Endothelial cell of umbilical vein (primary cell): ENCODE data around the gene UQCRC1. TPM values are rescaled to one million over a fixed set of nuclear protein-coding genes. Genes with fewer than 3 reads are reported as not detected.

Experiments used
- BruUV-seq: library from RNA; stranded (reverse); fragments of 400-500 nt; replicated peaks from 2 replicates; lab custom pipeline; 2021; lab: Mats Ljungman, UMichigan
- CTCF ChIA-PET: fragments of 300-600, 350-600 bp; sonication (Branson Sonifier 250); formaldehyde crosslinking; loops from one replicate; lab custom pipeline; 2021; ENCODE audit warnings: antibody characterized with exemption, inconsistent platforms; lab: Charles Lee
- POLR2A ChIA-PET: fragments of 300-600, 350-600 bp; sonication (Branson Sonifier 250); formaldehyde crosslinking; loops from one replicate; lab custom pipeline; 2021; ENCODE audit warnings: antibody characterized with exemption, inconsistent platforms; lab: Charles Lee
- DNase-seq: peaks from one replicate; pipeline ENCODE4 v3.0.0-alpha.2; 2011; ENCODE audit warnings: low read depth, low spot score
- FAIRE-seq: peaks from 2 replicates; lab custom pipeline; 2011; peaks lifted over from hg19 to GRCh38; lab: Jason Lieb, UNC
- H2AFZ ChIP-seq: 2 replicates; pipeline ENCODE4 v1.6.0; 2012; ENCODE audit warnings: low read depth, low read length, control low read depth, inconsistent platforms
- H3K27ac ChIP-seq: 2 replicates; pipeline ENCODE4 v1.5.1; 2011; ENCODE audit warnings: low read depth, mild to moderate bottlenecking, control low read depth, low read length, moderate library complexity; ENCODE audit not compliant: insufficient read depth
- H3K27me3 ChIP-seq, 2 experiments: 2 replicates each; pipeline versions ENCODE4 v1.6.0 to v1.6.1; 2011; ENCODE audit warnings: low read length in 2 of 2, mixed read lengths in 1 of 2; ENCODE audit not compliant: control insufficient read depth in 2 of 2, insufficient read depth in 2 of 2
- H3K36me3 ChIP-seq, 2 experiments: 2 replicates in 1 of 2; 3 replicates in 1 of 2; pipeline ENCODE4 v1.5.1; 2011; ENCODE audit warnings: low read length in 2 of 2, mild to moderate bottlenecking in 1 of 2, moderate library complexity in 1 of 2; ENCODE audit not compliant: control insufficient read depth in 2 of 2, insufficient read depth in 2 of 2; ENCODE audit errors: extremely low read depth in 1 of 2
- H3K4me1 ChIP-seq: 3 replicates; pipeline ENCODE4 v1.5.1; 2011; ENCODE audit warnings: mild to moderate bottlenecking, low read length; ENCODE audit not compliant: control insufficient read depth, insufficient read depth; ENCODE audit errors: extremely low read depth
- H3K4me2 ChIP-seq: 2 replicates; pipeline ENCODE4 v1.6.1; 2011; ENCODE audit warnings: low read length, control low read depth, mixed read lengths; ENCODE audit not compliant: insufficient read depth
- H3K4me3 ChIP-seq, 3 experiments: fragments of 200-600 bp in 1 of 3; sonication (generic), shearing (Covaris generic) in 1 of 3; replicated peaks in 1 of 3; 2 replicates each; pipeline ENCODE4 v1.5.1; 2011 to 2016; ENCODE audit warnings: control low read depth in 3 of 3, low read length in 3 of 3, mild to moderate bottlenecking in 2 of 3, inconsistent platforms in 1 of 3, low read depth in 1 of 3, moderate library complexity in 1 of 3; ENCODE audit not compliant: insufficient read depth in 1 of 3
- H3K79me2 ChIP-seq: 2 replicates; pipeline ENCODE4 v1.6.0; 2012; ENCODE audit warnings: low read length, inconsistent platforms; ENCODE audit not compliant: control insufficient read depth, insufficient read depth
- H3K9ac ChIP-seq: replicated peaks from 2 replicates; pipeline ENCODE3; 2011; ENCODE audit warnings: low read length, control low read depth; ENCODE audit not compliant: insufficient read depth; ENCODE audit errors: extremely low read depth
- H3K9me1 ChIP-seq: replicated peaks from 3 replicates; pipeline ENCODE4 v1.6.0; 2011; ENCODE audit warnings: mild to moderate bottlenecking, low read length; ENCODE audit not compliant: control insufficient read depth, insufficient read depth; ENCODE audit errors: extremely low read depth
- H3K9me3 ChIP-seq: replicated peaks from 2 replicates; pipeline ENCODE4 v1.5.1; 2012; ENCODE audit warnings: low read length, inconsistent platforms; ENCODE audit not compliant: control insufficient read depth, insufficient read depth
- H4K20me1 ChIP-seq: replicated peaks from 2 replicates; pipeline ENCODE3; 2011; ENCODE audit warnings: mild to moderate bottlenecking, low read length; ENCODE audit not compliant: control insufficient read depth, insufficient read depth; ENCODE audit errors: extremely low read depth
- CTCF ChIP-seq, 2 donors: IDR thresholded peaks; 1 replicate in 1 of 2; 2 replicates in 1 of 2; pipeline ENCODE4 v1.5.1; 2011; ENCODE audit warnings: low read length in 2 of 2, mild to moderate bottlenecking in 2 of 2, moderate library complexity in 2 of 2, control low read depth in 1 of 2, inconsistent platforms in 1 of 2, low read depth in 1 of 2; ENCODE audit not compliant: insufficient read depth in 1 of 2; ENCODE audit errors: extremely low read depth in 1 of 2
- EZH2 ChIP-seq: IDR thresholded peaks from 2 replicates; pipeline ENCODE4 v1.6.1; 2012; ENCODE audit warnings: borderline replicate concordance, low read depth, mild to moderate bottlenecking, moderate library complexity, low read length, inconsistent platforms; ENCODE audit not compliant: severe bottlenecking
- FOS ChIP-seq: IDR thresholded peaks from 2 replicates; pipeline ENCODE4 v1.6.1; 2011; ENCODE audit warnings: mild to moderate bottlenecking, low read length, moderate library complexity, borderline replicate concordance; ENCODE audit not compliant: insufficient read depth
- GATA2 ChIP-seq: IDR thresholded peaks from 2 replicates; pipeline ENCODE4 v1.7.0; 2011; ENCODE audit warnings: low read depth, mild to moderate bottlenecking, moderate library complexity, mixed read lengths, low read length; ENCODE audit not compliant: insufficient read length, insufficient read depth
- JUN ChIP-seq: IDR thresholded peaks from 2 replicates; pipeline ENCODE4 v1.6.1; 2011; ENCODE audit warnings: borderline replicate concordance, low read depth; ENCODE audit not compliant: insufficient read length, insufficient read depth
- MAX ChIP-seq: IDR thresholded peaks from 2 replicates; pipeline ENCODE4 v1.6.1; 2011; ENCODE audit not compliant: insufficient read depth, insufficient read length
- MYC ChIP-seq: IDR thresholded peaks from one replicate; pipeline ENCODE4 v1.6.1; 2011; ENCODE audit warnings: mild to moderate bottlenecking, low read depth, low read length
- POLR2A ChIP-seq: IDR thresholded peaks from 2 replicates; pipeline ENCODE4 v1.6.1; 2012; ENCODE audit warnings: low read depth, mild to moderate bottlenecking, control low read depth, low read length
- POLR2AphosphoS5 ChIP-seq: IDR thresholded peaks from 2 replicates; pipeline ENCODE4 v1.6.1; 2012; ENCODE audit warnings: low read depth, mild to moderate bottlenecking, control low read depth, low read length, moderate library complexity; ENCODE audit not compliant: insufficient read depth
- dilution Hi-C: fragments of 300-500 bp; cut with MboI; formaldehyde crosslinking; loops from one replicate; pipeline ENCODE4 v1.15.0; 2019; ENCODE audit warnings: low sequenced_read_pairs; ENCODE audit not compliant: extremely low pct_ligation_motif_present
- intact Hi-C: fragments of 100-400 bp; cut with micrococcal nuclease; formaldehyde crosslinking; loops from one replicate; pipeline ENCODE4 v1.10.0; 2022
- polyA plus RNA-seq, 4 experiments: library from polyadenylated mRNA; depleted of rRNA in 3 of 4; stranded (reverse) in 3 of 4; unstranded in 1 of 4; fragments of >200 nt; gene quantifications; 2 replicates each; pipeline versions ENCODE4 v1.2.1 to v1.2.3, GENCODE V29; 2011 to 2012; ENCODE audit warnings: missing spikeins in 1 of 4
- total RNA-seq: library from RNA; stranded (reverse); gene quantifications from 2 replicates; pipeline ENCODE4 v1.2.3, GENCODE V29; 2021

The UQCRC1 gene
- total and polyA plus RNA-seq, 2 donors (not counting 3 experiments of a cell fraction or from before 2014, with no cell fraction given): 184 to 427 TPM

DNA sequence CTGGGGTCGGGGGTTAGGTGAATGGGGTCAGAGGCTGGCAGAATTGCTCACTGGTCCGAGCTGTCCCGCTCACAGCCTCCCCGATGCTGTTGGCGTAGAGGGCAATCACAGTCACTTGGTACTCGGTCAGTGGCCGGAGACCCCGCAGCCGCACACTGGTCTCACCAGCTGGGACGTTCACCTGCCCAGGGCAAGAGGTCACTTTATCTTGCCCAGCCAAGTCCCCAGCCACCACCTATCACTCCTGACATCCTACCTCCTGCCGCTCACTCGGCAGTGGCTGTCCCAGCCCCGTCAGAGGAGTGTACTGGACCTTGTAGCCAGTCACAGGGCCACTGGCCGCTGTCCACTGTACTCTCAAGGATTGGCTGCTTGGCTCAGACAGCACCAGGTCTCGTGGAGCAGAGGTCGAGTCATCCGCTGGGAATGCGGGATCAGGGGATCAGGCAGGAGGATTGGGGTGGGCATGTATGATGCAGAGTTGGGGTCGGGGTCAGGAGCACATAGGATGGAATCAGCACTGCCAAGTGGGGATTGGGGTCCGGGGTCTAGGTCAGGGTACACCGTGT is 16.8 kb downstream of the UQCRC1 start:
- intact Hi-C loops (no loop called here), dilution Hi-C loops (no loop called here)
- H3K27me3 ChIP-seq: peaks cover 9 to 11% of the 10 kb centered on the region in 2 experiments
- H2AFZ ChIP-seq: no peak overlapping the region
- TF ChIP-seq FOS (no peak), POLR2A (no peak), EZH2 (no peak), GATA2 (no peak), CTCF (IDR thresholded peaks at IDR 0.05; ENCODE audit: extremely low read depth in 1 of 2, insufficient read depth in 1 of 2, low read depth in 1 of 2, low read length in 2 of 2) (no peak), MAX (no peak), MYC (no peak), JUN (no peak), POLR2AphosphoS5 (no peak)
- no peak overlapping the region for H3K9ac ChIP-seq
- H3K36me3 ChIP-seq: no peaks in the 10 kb centered on the region
- H3K4me1 ChIP-seq: peaks cover 6% of the 10 kb centered on the region
- no peak overlapping the region for H3K4me2 ChIP-seq
- BruUV-seq: no TSS peak
- DNase-seq (no peak), FAIRE-seq (no peak)
- H3K27ac ChIP-seq: no peak overlapping the region
- CTCF ChIA-PET: interaction anchor here (1.4 kb wide), 1 partner anchor 9 kb away, joined by 3 read pairs; no protein-coding TSS in a partner anchor
- no peaks in the 10 kb centered on the region for H4K20me1 ChIP-seq
- no peaks in the 10 kb centered on the region for H3K9me3 ChIP-seq
- no peaks in the 10 kb centered on the region for H3K9me1 ChIP-seq
- POLR2A ChIA-PET: no interaction called here
- no peaks in the 10 kb centered on the region for H3K79me2 ChIP-seq
- no peak overlapping the region for H3K4me3 ChIP-seq
